Stimulated activated effector memory CD8-positive, alpha-beta T cell treated with anti-CD3 and anti-CD28 coated beads, Interleukin-12 subunit alpha, Interleukin-12 subunit beta, amount 100 ng/mL, for 72 hours (primary cell): ENCODE measurements around the gene ZNF761.
"Not testable (repeated sequence)": the region's sequence is repeated elsewhere in the genome, so short reads cannot be mapped to it uniquely, and the experiment has no call there.

Experiments
- ATAC-seq: fragments of 150-1000 bp; cut with Tn5 transposase; 2 replicates; pipeline ENCODE4 v1.10.0; 2021
- DNase-seq, 2 donors: peaks; one replicate each; pipeline ENCODE4 v3.0.0; 2021 to 2022; ENCODE audit warnings: low spot score in 2 of 2
- H3K27ac Mint-ChIP-seq: one replicate; pipeline ENCODE4 v1.8.0; 2022; ENCODE audit warnings: mild to moderate bottlenecking, mixed read lengths
- H3K36me3 Mint-ChIP-seq: one replicate; pipeline ENCODE4 v1.8.0; 2022; ENCODE audit warnings: mild to moderate bottlenecking, mixed read lengths
- H3K4me1 Mint-ChIP-seq: one replicate; pipeline ENCODE4 v1.8.0; 2022; ENCODE audit warnings: mixed read lengths
- H3K4me3 Mint-ChIP-seq: one replicate; pipeline ENCODE4 v1.8.0; 2022; ENCODE audit warnings: mild to moderate bottlenecking, mixed read lengths
- H3K9me3 Mint-ChIP-seq: one replicate; pipeline ENCODE4 v1.8.0; 2022; ENCODE audit warnings: mixed read lengths

The ZNF761 gene

DNA sequence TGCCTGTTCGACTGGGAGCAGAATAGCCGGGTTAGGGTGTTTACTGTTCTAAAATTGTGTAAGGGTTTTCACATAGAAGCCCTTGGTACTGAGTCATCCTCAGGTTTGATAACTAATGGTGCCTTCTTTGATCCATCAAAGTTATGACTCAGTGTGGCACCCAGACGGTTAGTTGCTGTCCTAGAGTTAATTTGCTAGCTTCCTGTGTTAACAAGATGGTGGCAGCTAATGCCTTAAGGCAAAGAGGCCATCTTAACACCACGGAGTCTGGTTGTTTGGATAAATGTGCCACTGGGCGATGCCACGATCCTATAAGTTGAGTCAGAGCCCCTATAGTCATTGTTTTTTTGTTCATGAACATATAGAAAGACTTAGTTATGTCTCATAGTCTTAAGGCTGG, 43.7 kb downstream of the ZNF761 start:
- not testable (repeated sequence) for H3K27ac Mint-ChIP-seq, H3K4me3 Mint-ChIP-seq, ATAC-seq, H3K4me1 Mint-ChIP-seq, DNase-seq
- Mint-ChIP-seq H3K9me3 (peaks cover 18% of the 10 kb centered on the region), H3K36me3 (peaks cover 29% of the 10 kb centered on the region)

DNA sequence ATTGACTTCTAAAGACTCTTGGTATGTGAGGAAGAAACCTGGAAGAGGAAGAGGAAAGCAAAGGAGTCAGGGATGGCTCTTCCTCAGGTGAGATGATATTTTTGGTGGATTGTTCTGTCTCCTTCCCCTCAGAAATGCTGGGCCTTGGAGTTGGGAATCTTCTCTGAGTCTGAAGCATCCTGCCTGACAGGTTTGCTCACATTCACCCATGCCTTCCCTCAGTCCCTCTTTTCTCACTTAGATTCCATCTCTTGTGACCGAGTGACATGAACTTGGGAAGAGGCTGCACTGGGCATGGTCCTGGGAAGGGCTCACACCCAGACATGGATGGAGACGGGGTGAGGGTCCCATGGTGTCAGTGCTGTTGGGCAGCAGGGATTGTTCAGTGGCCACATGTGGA, 52.0 kb downstream of the ZNF761 start:
- ATAC-seq, DNase-seq, H3K4me1 Mint-ChIP-seq, H3K4me3 Mint-ChIP-seq, H3K27ac Mint-ChIP-seq: not testable (repeated sequence)
- H3K9me3 Mint-ChIP-seq, result peaks cover 19% of the 10 kb centered on the region
- H3K36me3 Mint-ChIP-seq, result peaks cover 65% of the 10 kb centered on the region

DNA sequence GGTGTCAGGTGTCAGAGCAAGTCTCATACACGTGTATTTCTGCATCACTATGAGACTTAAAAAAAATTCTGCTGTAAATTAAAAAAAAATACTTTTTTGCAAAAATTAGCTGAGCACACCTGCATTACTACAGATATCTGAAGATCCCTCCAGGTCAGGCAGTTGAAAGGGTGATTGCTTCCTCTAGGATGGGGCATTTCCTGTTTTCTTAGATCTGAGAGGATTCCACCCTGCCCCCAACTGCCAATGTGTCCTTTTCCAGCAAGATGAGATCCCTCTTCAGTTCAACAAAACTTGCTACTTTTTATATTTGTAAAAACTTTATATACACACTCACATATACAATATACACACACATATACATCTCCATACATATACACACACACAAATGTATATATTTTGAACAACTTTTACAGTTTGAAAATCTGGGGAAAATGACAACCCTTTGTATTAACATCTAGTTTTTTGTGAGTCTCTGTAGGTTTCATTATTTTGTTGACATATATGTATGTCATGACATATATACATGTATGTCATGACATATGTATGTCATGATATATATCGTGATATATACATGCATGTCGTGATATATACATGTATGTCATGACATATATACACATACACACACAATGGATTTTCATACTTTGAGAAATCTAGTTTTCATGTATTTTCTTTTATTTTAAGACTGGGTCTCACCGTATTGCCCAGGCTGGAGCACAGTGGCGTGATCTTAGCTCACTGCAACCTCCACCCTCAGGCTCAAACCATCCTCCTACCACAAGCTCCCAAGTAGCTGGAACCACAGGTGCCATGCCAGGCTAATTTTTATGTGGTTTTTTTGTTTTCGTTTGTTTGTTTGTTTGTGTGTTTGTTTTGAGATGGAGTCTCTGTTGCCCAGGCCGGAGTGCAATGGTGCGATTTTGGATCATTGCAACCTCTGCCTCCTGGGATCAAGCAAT, 53.5 kb downstream of the ZNF761 start:
- Mint-ChIP-seq H3K27ac (no peak overlapping the region), H3K4me1 (no peaks in the 10 kb centered on the region), H3K9me3 (peaks cover 12% of the 10 kb centered on the region), H3K4me3 (no peak overlapping the region), H3K36me3 (peaks cover 64% of the 10 kb centered on the region)
- DNase-seq (no peak), ATAC-seq (no peak)

DNA sequence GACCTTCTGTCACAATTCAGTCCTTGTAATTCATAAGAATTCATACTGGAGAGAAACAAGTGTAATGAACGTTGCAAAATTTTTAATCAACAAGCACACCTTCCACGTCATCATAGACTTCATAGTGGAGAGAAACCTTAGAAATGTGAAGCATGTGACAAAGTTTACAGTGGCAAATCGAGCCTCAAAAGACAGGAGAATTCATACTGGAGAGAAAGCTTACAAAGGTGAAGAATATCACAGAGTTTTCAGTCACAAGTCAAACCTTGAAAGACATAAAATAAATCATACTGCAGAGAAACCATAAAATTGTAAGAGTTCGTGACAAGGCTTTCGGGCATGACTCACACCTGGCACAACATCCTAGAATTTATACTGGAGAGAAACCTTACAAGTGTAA, 60.4 kb downstream of the ZNF761 start:
- H3K9me3 Mint-ChIP-seq, result peaks cover 31% of the 10 kb centered on the region
- ATAC-seq, result no peak

DNA sequence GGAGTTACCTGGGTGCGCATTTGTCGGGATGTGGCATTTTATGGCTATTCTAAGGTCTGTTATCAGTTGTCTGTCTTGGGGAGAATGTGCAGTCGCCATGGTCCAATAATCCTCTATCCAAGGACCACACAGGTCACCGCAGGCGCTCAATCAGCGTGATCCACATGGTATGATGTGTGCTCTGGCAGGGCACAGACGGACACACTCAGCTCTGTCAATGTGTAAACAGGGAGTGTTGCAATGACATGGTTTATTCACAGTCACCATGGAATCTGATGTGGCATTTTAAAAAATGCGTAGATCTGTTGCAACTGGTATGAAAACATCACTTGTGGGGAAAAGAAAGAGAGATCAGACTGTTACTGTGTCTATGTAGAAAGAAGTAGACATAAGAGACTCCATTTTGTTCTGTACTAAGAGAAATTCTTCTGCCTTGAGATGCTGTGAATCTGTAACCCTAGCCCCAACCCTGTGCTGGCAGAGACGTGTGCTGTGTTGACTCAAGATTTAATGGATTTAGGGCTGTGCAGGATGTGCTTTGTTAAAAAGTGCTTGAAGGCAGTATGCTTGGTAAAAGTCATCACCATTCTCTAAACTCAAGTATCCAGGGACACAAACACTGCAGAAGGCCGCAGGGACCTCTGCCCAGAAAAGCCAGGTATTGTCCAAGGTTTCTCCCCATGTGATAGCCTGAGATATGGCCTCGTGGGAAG, 65.7 kb downstream of the ZNF761 start:
- DNase-seq, H3K4me1 Mint-ChIP-seq, H3K27ac Mint-ChIP-seq, ATAC-seq, H3K36me3 Mint-ChIP-seq, H3K4me3 Mint-ChIP-seq: not testable (repeated sequence)
- H3K9me3 Mint-ChIP-seq, result peaks cover 24% of the 10 kb centered on the region

More for the DNA sequence above, 60.4 kb downstream of the ZNF761 start:
- DNase-seq, result no peak
- peaks cover 36% of the 10 kb centered on the region for H3K36me3 Mint-ChIP-seq
- no peaks in the 10 kb centered on the region for H3K4me1 Mint-ChIP-seq
- no peak overlapping the region for H3K27ac Mint-ChIP-seq
- H3K4me3 Mint-ChIP-seq, result no peak overlapping the region

DNA sequence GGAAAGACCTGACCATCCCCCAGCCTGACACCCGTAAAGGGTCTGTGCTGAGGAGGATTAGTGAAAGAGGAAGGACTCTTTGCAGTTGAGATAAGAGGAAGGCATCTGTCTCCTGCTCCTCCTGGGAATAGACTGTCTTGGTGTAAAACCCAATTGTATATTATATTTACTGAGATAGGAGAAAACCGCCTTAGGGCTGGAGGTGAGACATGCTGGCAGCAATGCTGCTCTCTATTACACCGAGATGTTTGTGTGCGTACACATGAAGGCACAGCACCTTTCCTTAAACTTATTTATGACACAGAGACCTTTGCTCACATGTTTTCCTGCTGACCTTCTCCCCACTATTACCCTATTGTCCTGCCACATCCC, 66.2 kb downstream of the ZNF761 start:
- not testable (repeated sequence) for ATAC-seq, H3K4me1 Mint-ChIP-seq, H3K27ac Mint-ChIP-seq, DNase-seq, H3K4me3 Mint-ChIP-seq, H3K36me3 Mint-ChIP-seq
- peaks cover 23% of the 10 kb centered on the region for H3K9me3 Mint-ChIP-seq

DNA sequence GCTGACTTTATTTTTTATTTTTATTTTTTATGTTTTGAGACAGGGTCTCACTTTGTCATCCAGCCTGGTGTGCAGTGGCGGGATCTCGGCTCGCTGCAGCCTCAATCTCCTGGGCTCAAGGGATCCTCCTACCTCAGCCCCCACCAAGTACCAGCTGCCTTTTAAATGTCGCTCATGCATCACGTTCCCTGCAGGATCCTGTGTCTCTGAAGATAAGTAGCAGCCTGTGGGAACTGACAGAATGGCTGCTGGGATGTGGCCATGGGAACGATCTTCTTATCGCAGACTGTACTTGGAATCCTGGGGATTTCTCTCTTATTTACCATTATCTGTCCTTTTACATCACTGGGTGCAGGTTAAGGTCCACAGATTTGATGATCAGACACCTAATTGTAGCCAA, 71.4 kb downstream of the ZNF761 start:
- H3K4me3 Mint-ChIP-seq, H3K27ac Mint-ChIP-seq, H3K36me3 Mint-ChIP-seq, H3K4me1 Mint-ChIP-seq, DNase-seq, ATAC-seq: not testable (repeated sequence)
- peaks cover 14% of the 10 kb centered on the region for H3K9me3 Mint-ChIP-seq

DNA sequence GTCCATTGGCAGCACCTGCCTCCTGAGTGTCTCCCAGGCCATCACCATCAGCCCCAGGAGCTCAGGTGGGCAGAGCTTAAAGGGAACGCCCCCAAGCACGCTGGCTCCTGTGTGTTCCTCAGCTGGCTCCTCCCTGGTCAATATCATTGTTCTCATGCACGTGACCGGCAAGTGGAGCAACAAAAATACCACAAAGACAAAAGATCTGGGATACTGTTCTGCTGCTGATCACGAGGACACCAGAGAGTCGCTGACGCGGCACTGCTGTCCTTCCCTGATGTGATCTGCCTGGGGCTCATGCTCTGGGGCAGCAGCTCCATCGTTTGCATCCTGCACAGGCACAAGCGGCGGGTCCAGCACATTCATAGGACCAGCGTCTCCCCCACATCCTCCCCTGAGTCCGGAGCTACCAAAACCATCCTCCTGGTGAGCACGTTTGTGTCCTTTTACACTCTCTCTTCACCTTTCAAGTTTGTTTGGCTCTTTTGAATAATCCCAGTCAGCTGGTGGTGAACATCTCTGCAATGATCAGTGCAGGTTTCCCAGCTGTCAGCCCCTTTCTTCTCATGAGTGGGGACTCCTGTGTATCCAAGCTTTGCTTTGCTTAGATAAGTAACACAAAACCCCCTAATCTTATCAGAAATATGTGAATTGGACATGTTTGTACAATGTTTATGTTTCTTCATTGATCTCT, 72.0 kb downstream of the ZNF761 start:
- H3K4me1 Mint-ChIP-seq, H3K27ac Mint-ChIP-seq, H3K4me3 Mint-ChIP-seq, ATAC-seq, DNase-seq, H3K36me3 Mint-ChIP-seq: not testable (repeated sequence)
- peaks cover 11% of the 10 kb centered on the region for H3K9me3 Mint-ChIP-seq

DNA sequence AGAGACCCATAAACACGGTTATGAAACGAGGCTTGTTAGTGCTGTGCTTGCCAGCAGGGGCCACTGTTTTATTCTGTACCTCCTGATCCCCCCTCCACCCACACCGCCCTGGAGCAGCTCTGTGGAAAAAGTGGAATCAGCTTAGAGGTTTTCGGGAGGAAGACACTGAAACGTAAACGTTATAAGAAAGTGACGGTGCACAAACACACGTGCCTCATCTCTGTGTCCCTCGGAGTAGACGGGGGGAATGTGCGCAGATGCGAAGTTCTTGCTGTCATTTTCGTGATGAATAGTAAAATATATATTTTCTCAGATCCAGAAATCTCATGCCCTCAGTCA, 72.5 kb downstream of the ZNF761 start:
- ATAC-seq, H3K27ac Mint-ChIP-seq: not testable (repeated sequence)

DNA sequence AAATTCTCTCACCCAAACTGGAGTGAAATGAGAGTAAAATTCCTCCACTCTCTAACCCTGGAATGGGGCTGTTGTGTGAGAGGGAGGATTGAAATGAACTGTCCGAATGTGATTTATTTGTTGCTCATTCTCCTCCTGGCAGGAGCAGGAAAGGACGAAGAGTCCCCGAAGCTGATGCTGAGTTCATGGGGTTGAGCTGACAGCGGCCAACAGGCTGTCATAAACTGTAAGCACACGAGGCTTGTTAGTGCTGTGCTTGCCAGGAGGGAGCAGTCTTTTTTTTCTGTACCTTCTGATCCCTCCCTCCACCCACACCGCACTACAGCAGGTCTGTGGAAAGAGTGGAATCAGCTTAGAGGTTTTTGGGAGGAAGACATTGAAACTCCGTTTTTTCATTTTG, 73.1 kb downstream of the ZNF761 start:
- DNase-seq (no peak), ATAC-seq (no peak)
- no peak overlapping the region for H3K27ac Mint-ChIP-seq
- no peak overlapping the region for H3K4me3 Mint-ChIP-seq
- peaks cover 7% of the 10 kb centered on the region for H3K9me3 Mint-ChIP-seq
- H3K4me1 Mint-ChIP-seq, result no peaks in the 10 kb centered on the region
- H3K36me3 Mint-ChIP-seq, result no peaks in the 10 kb centered on the region

More for the DNA sequence above, 72.5 kb downstream of the ZNF761 start:
- H3K36me3 Mint-ChIP-seq, H3K4me3 Mint-ChIP-seq, H3K9me3 Mint-ChIP-seq, DNase-seq, H3K4me1 Mint-ChIP-seq: not testable (repeated sequence)

DNA sequence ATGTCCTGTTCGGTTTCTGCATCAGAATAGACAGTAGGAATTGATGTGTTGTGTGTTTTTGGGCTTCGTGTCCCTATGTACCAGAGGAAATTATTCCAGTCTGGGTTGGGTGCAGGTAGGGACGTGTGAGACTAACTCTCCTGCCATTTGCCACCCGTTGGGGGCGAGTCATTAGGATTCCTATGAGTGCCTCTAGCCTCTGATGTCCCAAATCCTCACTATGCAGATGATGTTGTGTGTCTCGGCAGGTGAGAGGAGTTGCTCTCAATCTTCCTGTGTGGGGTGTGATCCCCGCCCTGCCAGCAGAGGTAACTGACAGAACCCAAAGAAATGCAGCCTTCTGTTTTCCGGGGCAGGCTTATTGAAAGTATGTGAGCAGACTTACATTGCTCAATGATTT, 74.9 kb downstream of the ZNF761 start:
- DNase-seq (no peak), ATAC-seq (no peak)
- Mint-ChIP-seq H3K4me3 (no peak overlapping the region), H3K4me1 (no peaks in the 10 kb centered on the region), H3K9me3 (peaks cover 7% of the 10 kb centered on the region), H3K36me3 (no peaks in the 10 kb centered on the region), H3K27ac (no peak overlapping the region)
